Fibroblast of the conjunctiva (primary cell): ENCODE results near the gene SIGLEC1.

Source experiments
- DNase-seq: peaks from one replicate; pipeline ENCODE4 v3.0.0-alpha.2; 2010; ENCODE audit warnings: low read depth

SIGLEC1 gene

GRCh38 chr20:3678856-3679720 lies 33.3 kb downstream of the SIGLEC1 start:
- no peak for DNase-seq

- no peak for DNase-seq
Observed at GRCh38 chr20:3678198-3678597, 34.2 kb downstream of the SIGLEC1 start.

GRCh38 chr20:3677733-3678132 lies 34.7 kb downstream of the SIGLEC1 start:
- DNase-seq: peak; percentile 57

- no peak for DNase-seq
Observed at GRCh38 chr20:3674995-3675900, 37.2 kb downstream of the SIGLEC1 start.

- DNase-seq: no peak
Observed at GRCh38 chr20:3674447-3674846, 38.0 kb downstream of the SIGLEC1 start.

- no peak for DNase-seq
Observed at GRCh38 chr20:3673221-3674070, 39.0 kb downstream of the SIGLEC1 start.

GRCh38 chr20:3672547-3673171 lies 39.7 kb downstream of the SIGLEC1 start:
- DNase-seq: no peak

- no peak for DNase-seq
Observed at GRCh38 chr20:3671986-3672546, 40.3 kb downstream of the SIGLEC1 start.

GRCh38 chr20:3670945-3671344 lies 41.5 kb downstream of the SIGLEC1 start:
- DNase-seq: no peak

- no peak for DNase-seq
Observed at GRCh38 chr20:3670511-3670910, 41.9 kb downstream of the SIGLEC1 start.

GRCh38 chr20:3669710-3670367 lies 42.6 kb downstream of the SIGLEC1 start:
- DNase-seq: no peak

GRCh38 chr20:3667434-3668037 lies 44.9 kb downstream of the SIGLEC1 start:
- DNase-seq: no peak

- no peak for DNase-seq
Observed at GRCh38 chr20:3663858-3664257, 48.5 kb downstream of the SIGLEC1 start.

GRCh38 chr20:3663031-3663701 lies 49.2 kb downstream of the SIGLEC1 start, which contains the start of gene GFRA4:
Gene GFRA4 (minus strand): TSS chr20:3663399. CDS start chr20:3663399, 0 bp downstream.
- DNase-seq: no peak
